ENCODE results near the gene PPM1L.

DNA sequence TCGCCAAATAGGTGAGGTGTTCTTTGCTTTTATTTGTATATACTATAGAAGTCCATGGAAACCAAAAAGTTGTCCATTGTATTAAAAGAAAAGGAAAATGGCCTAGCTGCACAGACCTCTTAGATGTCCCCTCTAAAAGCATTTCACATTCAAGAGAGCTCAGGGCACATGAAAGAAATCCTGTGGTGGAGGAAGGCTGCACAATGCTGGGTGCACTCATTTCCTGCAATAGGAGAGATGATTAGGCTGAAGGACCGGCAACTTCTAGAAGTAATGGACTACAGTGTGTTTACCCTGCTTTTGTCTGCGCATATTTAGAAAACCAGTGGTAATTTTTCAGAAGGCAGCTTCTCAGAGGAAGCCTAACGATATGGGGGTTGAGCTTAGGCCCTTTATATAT is 25.4 kb downstream of the PPM1L start:
- no peak for TF ChIP-seq GATA2 (IDR thresholded peaks at IDR 0.05; ENCODE audit: low read depth, low read length)
- no peak for TF ChIP-seq GATA3 (IDR thresholded peaks at IDR 0.05; ENCODE audit: low read depth, low read length)
